ENCODE results near the gene DAP. TPM values are rescaled to one million over a fixed set of nuclear protein-coding genes. Genes with fewer than 3 reads are reported as not detected.

The DAP gene
- total RNA-seq, 1 experiment from 2014 or later: 47.2 TPM

DNA sequence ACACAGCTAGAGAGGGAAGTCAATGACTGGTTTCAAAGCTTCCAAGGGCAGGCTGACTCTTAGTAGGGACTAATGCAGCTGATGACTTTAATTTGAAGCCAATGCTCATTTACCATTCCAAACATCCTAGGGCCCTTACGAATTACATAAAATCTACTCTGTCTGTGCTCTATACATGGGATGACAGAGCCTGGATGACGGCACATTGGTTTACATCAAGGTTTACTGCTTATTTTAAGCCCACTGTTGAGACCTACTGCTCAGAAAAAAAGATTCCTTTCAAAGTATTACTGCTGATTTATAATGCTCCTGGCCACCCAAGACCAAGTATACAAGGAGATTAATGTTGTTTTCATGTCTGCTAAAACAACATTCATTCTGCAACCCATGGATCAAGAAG lies 74.1 kb downstream of the DAP start:
- no peak for DNase-seq
- H3K4ac ChIP-seq (ENCODE audit: low read depth, low read length): no peak overlapping the region
- H3K9me3 ChIP-seq (ENCODE audit: control insufficient read depth, low read depth, low read length): no peaks in the 10 kb centered on the region
- no peaks in the 10 kb centered on the region for H3K79me1 ChIP-seq (ENCODE audit: insufficient read depth, low read depth, low read length, poor library complexity, severe bottlenecking)
- H3K79me2 ChIP-seq (ENCODE audit: insufficient read depth, low read length): no peaks in the 10 kb centered on the region
- no peak overlapping the region for H3T11ph ChIP-seq (ENCODE audit: low read length)
- H3K27ac ChIP-seq (ENCODE audit: insufficient read length, low read depth, low read length): no peak overlapping the region
- no peaks in the 10 kb centered on the region for H3K23me2 ChIP-seq (ENCODE audit: insufficient read length, low read depth, low read length, poor library complexity, severe bottlenecking)
- no peak overlapping the region for H3K56ac ChIP-seq (ENCODE audit: insufficient read length, low read depth, low read length)
- no peak overlapping the region for H4K91ac ChIP-seq (ENCODE audit: insufficient read length, low read depth, low read length)
- H3K23ac ChIP-seq (ENCODE audit: insufficient read length, low read depth, low read length): no peak overlapping the region
- no peak overlapping the region for H3K9ac ChIP-seq (ENCODE audit: extremely low read depth, insufficient read length, low read length)
- no peak overlapping the region for H4K8ac ChIP-seq (replicated peaks; ENCODE audit: insufficient read length, low read depth, low read length)
- no peak overlapping the region for H3K4me3 Mint-ChIP-seq
- H3K14ac ChIP-seq (ENCODE audit: insufficient read depth, low read length): no peak overlapping the region
- H3K18ac ChIP-seq (ENCODE audit: insufficient read length, low read depth, low read length): no peak overlapping the region
- no peak overlapping the region for H2BK12ac ChIP-seq (ENCODE audit: insufficient read length, low read depth, low read length)
- no CpG with 5 or more reads among the region's 2 CpGs for WGBS (ENCODE audit: extremely low coverage, insufficient read length, low lambda C conversion rate)
- H2BK120ac ChIP-seq (ENCODE audit: low read depth, low read length, poor library complexity, severe bottlenecking): no peak overlapping the region
- H2BK15ac ChIP-seq (ENCODE audit: low read depth, low read length): no peak overlapping the region
- H3K4me1 ChIP-seq (ENCODE audit: insufficient read depth, low read length): peaks cover 7% of the 10 kb centered on the region; the same call in 1 of the 2 replicates
- H3K27me3 ChIP-seq (ENCODE audit: insufficient read depth, low read length): no peaks in the 10 kb centered on the region
- H3K27me3 Mint-ChIP-seq (ENCODE audit: low read depth): no peaks in the 10 kb centered on the region
- H4K20me1 ChIP-seq (ENCODE audit: control insufficient read depth, insufficient read depth, insufficient read length): no peaks in the 10 kb centered on the region
- no peak overlapping the region for H2AFZ ChIP-seq (ENCODE audit: low read length)
- no peak overlapping the region for H2BK20ac ChIP-seq (ENCODE audit: low read depth, low read length, poor library complexity, severe bottlenecking)
- TF ChIP-seq, protein P1, sequence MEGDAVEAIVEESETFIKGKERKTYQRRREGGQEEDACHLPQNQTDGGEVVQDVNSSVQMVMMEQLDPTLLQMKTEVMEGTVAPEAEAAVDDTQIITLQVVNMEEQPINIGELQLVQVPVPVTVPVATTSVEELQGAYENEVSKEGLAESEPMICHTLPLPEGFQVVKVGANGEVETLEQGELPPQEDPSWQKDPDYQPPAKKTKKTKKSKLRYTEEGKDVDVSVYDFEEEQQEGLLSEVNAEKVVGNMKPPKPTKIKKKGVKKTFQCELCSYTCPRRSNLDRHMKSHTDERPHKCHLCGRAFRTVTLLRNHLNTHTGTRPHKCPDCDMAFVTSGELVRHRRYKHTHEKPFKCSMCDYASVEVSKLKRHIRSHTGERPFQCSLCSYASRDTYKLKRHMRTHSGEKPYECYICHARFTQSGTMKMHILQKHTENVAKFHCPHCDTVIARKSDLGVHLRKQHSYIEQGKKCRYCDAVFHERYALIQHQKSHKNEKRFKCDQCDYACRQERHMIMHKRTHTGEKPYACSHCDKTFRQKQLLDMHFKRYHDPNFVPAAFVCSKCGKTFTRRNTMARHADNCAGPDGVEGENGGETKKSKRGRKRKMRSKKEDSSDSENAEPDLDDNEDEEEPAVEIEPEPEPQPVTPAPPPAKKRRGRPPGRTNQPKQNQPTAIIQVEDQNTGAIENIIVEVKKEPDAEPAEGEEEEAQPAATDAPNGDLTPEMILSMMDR (conservative IDR thresholded peaks at IDR 0.05): no peak
- H2AK5ac ChIP-seq (ENCODE audit: insufficient read length, low read length): no peak overlapping the region
- H3K4me2 ChIP-seq (ENCODE audit: insufficient read depth, insufficient read length, low read length): no peak overlapping the region
- H3K27ac Mint-ChIP-seq: no peak overlapping the region
- H3K9me3 Mint-ChIP-seq: peaks cover 12 to 16% of the 10 kb centered on the region in 2 experiments; a peak in 4 of 5 replicates
- peaks cover 11 to 29% (median 16%) of the 10 kb centered on the region in 3 experiments for H3K36me3 Mint-ChIP-seq (ENCODE audit: insufficient read depth in 1 of 3, low read depth in 3 of 3)
- H2BK5ac ChIP-seq (ENCODE audit: insufficient read length, low read length): no peak overlapping the region
- peaks cover 27 to 30% of the 10 kb centered on the region in 2 experiments for H3K4me1 Mint-ChIP-seq
- no peak overlapping the region for H4K5ac ChIP-seq (ENCODE audit: insufficient read length, low read depth, low read length)

Data from H9 (cell line).